ENCODE measurements around the gene ALLC.
"Not testable (repeated sequence)": the region's sequence is repeated elsewhere in the genome, so short reads cannot be mapped to it uniquely, and the experiment has no call there.

The ALLC gene

DNA sequence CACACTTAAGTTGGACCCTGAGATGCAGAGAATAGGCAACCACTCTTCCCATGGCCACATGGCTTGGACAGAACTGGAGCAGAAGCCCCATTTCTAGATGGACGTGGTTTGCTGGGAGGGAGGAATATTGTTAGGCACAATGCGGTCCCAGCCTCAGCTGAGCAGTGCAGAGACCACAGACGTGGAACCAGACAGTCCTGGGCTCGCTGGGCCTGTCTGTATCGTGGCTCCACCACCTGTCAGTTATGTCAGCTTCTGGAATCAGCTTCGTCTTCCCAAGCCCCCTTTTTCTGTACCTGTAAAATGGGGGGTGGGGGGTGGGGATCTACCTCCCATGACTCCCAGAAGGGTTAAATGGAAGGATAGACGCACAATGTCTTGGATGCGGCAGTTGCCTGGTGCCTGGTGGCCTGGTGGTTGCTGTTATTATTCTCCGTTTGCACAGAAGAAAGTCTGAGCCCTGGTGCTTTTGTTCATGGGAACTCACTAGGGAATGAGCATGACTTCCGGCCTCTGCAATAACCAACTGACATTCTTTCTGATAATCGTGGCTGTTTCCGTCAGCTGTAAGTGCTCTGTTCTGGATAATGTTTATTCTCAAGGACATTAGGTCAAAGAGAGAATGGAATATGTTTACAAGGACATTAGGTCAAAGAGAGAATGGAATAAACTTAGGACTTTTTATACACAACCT, 31.7 kb upstream of the ALLC start:
- DNase-seq (ENCODE audit: low read depth in 3 of 3), result no peak

DNA sequence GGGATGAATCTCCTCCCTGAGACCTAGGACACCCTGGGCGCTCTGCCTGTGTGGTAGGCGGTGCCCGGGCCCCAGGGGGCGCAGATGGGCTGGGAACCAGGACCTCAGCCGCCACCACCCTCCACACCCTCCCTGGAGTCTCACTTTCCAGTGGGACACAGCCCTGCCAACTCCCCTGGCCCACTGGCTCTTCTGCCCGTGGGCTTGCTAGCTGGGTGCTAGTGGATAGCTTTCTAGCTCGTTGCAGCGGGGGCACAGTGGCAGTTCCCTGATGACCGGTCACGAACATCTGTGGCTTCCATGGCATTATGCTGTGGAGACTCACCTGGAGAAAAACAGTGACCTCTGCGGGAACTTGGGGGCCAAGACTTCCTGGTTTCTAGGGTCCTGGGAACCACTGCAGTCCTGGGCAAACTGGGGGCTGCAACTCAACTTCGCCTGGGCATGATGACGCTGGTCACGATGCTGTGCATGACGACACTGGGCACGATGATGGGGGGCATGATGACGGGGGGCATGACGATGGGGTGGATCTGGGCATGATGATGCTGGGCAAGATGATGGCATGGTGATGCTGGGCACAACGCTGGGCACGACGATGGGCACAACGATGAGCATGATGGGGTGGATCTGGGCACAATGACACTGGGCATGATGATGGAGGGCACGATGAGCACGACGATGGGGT, 31.0 kb upstream of the ALLC start:
- no peak for DNase-seq (ENCODE audit: low read depth in 3 of 3)

- no peak for DNase-seq (ENCODE audit: low read depth in 3 of 3)
Measured at GRCh38 chr2:3627500-3628100, 30.4 kb upstream of the ALLC start.

DNA sequence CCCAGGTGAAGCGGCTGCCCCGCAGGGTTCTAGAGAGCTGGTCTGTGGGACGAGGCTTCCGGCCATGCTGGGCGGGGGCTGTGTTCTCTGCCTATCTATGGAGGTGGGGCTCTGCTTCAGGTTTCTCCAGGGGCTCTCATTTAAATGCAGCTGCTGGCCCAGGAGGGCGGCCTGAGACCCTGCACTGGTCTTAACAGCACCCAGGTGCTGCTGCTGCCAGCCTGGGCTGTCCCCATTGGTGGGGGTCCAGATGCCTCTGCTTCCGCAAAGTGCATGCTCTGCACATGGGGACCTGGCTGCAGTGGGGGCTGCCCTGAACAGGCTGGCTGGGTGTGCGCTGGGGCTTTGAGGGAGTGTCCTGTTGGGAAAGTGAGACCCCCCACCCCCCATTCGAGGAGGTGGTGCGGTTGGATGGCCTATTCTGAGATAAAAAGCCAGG, 29.7 kb upstream of the ALLC start:
- no peak for DNase-seq (ENCODE audit: low read depth in 3 of 3)

DNA sequence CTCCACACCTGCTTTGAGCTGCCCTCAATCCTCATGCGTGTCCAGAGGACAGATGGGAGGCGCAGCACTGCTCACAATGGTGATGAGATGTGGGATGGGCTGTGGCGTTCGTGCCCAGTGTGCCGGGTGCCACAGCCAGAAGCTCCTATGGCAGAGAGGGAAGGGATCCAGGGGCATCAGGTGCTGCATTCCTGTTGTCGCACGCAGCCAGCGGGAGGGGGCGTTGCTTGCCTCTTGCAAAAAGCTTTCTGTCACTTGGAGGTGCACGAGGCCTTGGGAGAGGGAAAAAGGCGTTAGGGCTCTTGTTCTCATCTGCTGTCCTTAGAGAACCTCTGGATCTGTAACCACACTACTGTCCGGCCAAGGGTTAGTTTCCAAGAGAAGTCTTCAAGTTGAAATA, 29.2 kb upstream of the ALLC start:
- no peak for DNase-seq (ENCODE audit: low read depth in 3 of 3)

GRCh38 chr2:3630631-3631030, 27.4 kb upstream of the ALLC start:
- DNase-seq (ENCODE audit: low read depth in 3 of 3), result no peak

- DNase-seq (ENCODE audit: low read depth in 3 of 3), result no peak
Measured at GRCh38 chr2:3631161-3631850, 26.7 kb upstream of the ALLC start.

DNA sequence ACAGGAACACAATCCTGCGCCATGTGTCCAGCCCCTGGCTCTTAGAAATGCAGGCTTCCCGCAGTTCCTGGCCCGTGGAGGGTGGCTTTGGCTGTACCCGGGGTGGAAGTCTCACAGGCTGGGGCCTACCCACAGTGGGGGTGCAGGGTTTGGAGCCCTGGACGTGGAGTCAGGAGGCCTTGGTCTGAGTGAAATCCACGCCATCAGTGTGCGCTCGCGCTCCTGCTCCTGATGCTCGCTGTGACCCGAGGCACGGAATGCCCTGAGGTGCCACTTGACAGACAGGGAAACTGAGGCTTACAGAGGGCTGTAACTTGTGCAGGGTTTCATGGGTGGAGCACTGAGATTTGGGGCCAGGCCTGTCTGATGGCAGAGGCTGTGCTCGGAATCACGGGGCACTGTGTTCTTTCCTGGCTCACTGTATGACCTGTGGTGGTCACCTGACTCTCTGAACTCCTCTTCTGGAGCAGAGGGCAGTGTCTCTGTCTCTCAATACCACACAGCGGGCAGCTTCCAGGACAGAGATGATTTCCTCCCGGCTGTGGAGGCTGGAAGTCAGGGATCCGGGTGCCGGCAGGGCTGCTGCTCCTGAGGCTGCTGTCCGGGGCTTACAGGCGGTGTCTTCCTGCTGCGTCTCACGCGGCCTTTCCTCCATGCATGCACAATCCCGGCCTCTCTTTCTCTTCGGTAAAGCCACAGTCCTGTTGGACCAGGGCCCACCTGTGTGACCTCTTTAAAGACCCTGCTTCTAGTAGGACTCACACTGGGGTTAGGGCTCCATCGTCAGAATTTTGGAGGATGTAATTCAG, 25.9 kb upstream of the ALLC start:
- no peak for DNase-seq (ENCODE audit: low read depth in 3 of 3)

- no peak for DNase-seq (ENCODE audit: low read depth in 3 of 3)
Measured at GRCh38 chr2:3633089-3633981, 24.7 kb upstream of the ALLC start.

- DNase-seq (ENCODE audit: low read depth in 3 of 3), result no peak
Measured at GRCh38 chr2:3633982-3634595, 23.9 kb upstream of the ALLC start.

GRCh38 chr2:3634596-3635121, 23.3 kb upstream of the ALLC start:
- no peak for DNase-seq (ENCODE audit: low read depth in 3 of 3)

GRCh38 chr2:3635171-3635974, 22.6 kb upstream of the ALLC start:
- DNase-seq (ENCODE audit: low read depth in 3 of 3), result no peak

DNA sequence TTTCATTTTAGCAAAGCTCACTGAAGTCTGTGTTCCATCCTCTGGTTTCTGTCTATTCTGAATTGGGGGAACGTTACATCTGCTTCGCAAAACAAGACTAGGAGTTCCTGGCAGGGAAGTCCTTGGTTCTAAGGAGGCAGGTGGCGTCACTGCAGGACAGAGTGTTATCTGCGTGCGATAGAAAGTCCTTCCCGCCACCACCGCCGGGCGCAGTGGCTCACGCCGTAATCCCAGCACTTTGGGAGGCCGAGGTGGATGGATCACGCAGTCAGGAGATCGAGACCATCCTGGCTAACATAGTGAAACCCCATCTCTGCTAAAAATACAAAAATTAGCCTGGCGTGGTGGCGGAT, 22.0 kb upstream of the ALLC start:
- not testable (repeated sequence) for DNase-seq (ENCODE audit: low read depth in 3 of 3)

GRCh38 chr2:3636586-3637310, 21.3 kb upstream of the ALLC start:
- no peak for DNase-seq (ENCODE audit: low read depth in 3 of 3)

GRCh38 chr2:3637311-3637675, 20.7 kb upstream of the ALLC start:
- no peak for DNase-seq (ENCODE audit: low read depth in 3 of 3)

GRCh38 chr2:3637692-3638455, 20.1 kb upstream of the ALLC start:
- DNase-seq (ENCODE audit: low read depth in 3 of 3), result no peak

DNA sequence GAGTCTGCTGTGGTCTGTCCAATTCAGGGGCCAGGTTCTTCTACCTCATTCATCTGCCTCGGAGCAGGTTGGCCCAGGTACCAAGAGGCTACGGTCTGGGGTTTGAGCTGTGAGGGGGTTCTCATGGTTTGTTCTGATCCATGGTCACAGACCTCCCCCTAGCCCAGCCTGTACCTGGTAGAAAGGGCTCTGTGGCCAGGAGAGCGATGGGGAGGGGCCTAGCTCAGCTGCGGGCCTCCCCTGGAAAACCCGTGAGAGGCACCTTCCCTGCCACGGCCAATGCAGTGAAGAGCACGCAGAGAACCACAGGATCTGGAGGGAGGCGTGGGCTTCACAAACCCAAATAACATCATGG, 19.6 kb upstream of the ALLC start:
- DNase-seq (ENCODE audit: low read depth in 3 of 3), result no peak

All from stimulated activated CD4-positive, alpha-beta T cell treated with anti-CD3 and anti-CD28 coated beads, TNF-alpha, amount 100 ng/mL, for 48 hours (primary cell).